HepG2 (cell line): Measurements from ENCODE around the gene ACP7. TPM values are rescaled to one million over a fixed set of nuclear protein-coding genes. Genes with fewer than 3 reads are reported as not detected.
A peak's percentile ranks its signal among the peaks of the same experiment; 100 is the strongest.
"Not testable (repeated sequence)": the region's sequence is repeated elsewhere in the genome, so short reads cannot be mapped to it uniquely, and the experiment has no call there.

Experiments used
- ATAC-seq: fragments of 200-7000 bp; cut with Tn5 transposase; 3 replicates; pipeline ENCODE4 v1.9.1; 2020; ENCODE audit warnings: mild to moderate bottlenecking, moderate library complexity
- BruUV-seq: library from RNA; stranded (reverse); fragments of 400-500 nt; replicated peaks from 2 replicates; lab custom pipeline; 2021; lab: Mats Ljungman, UMichigan
- CTCF ChIA-PET: fragments of 300-600 bp; formaldehyde crosslinking; extraction: SDS; loops from one replicate; lab custom pipeline; 2021; ENCODE audit warnings: low total read pairs, inconsistent platforms, low intra/inter-chr PET ratio; lab: Yijun Ruan, JAX
- POLR2A ChIA-PET: fragments of 350-600 bp; sonication (Branson Sonifier 250); formaldehyde crosslinking; loops from one replicate; lab custom pipeline; 2020; ENCODE audit warnings: antibody characterized with exemption, inconsistent platforms; lab: Yijun Ruan, JAX
- DNase-seq: peaks from one replicate; pipeline ENCODE4 v3.0.0-alpha.2; 2015; ENCODE audit warnings: low spot score
- FAIRE-seq: peaks from 3 replicates; lab custom pipeline; 2011; peaks lifted over from hg19 to GRCh38; lab: Jason Lieb, UNC
- H2AFZ ChIP-seq: one replicate; pipeline ENCODE4 v1.6.1; 2011; ENCODE audit warnings: low read length, inconsistent platforms
- H3K27ac ChIP-seq: fragments of 300-600 bp; 3 replicates; pipeline ENCODE4 v1.8.0; 2011; ENCODE audit warnings: mixed run types, mild to moderate bottlenecking, mixed read lengths, low read length, inconsistent platforms; ENCODE audit not compliant: insufficient read depth; ENCODE audit errors: extremely low read length
- H3K27me3 ChIP-seq, 2 experiments: fragments of 200-600 bp in 1 of 2; 2 replicates in 1 of 2; 3 replicates in 1 of 2; pipeline versions ENCODE4 v1.6.0 to v1.8.0; 2011; ENCODE audit warnings: low read length in 2 of 2, mild to moderate bottlenecking in 2 of 2, moderate library complexity in 2 of 2, inconsistent platforms in 1 of 2; ENCODE audit not compliant: insufficient read depth in 2 of 2, control insufficient read depth in 1 of 2
- H3K36me3 ChIP-seq, 2 experiments: fragments of 200-600 bp in 1 of 2; replicated peaks in 1 of 2; 2 replicates in 1 of 2; 3 replicates in 1 of 2; pipeline versions ENCODE4 v1.5.1 to v1.8.0; 2011; ENCODE audit warnings: low read length in 2 of 2, inconsistent platforms in 1 of 2; ENCODE audit not compliant: insufficient read depth in 2 of 2, control insufficient read depth in 1 of 2
- H3K4me1 ChIP-seq: 2 replicates; pipeline ENCODE4 v1.5.1; 2012; ENCODE audit warnings: low read length, inconsistent platforms; ENCODE audit not compliant: insufficient read depth
- H3K4me2 ChIP-seq: 2 replicates; pipeline ENCODE4 v1.6.0; 2011; ENCODE audit warnings: low read depth, low read length, inconsistent platforms
- H3K4me3 ChIP-seq, 3 experiments: fragments of 200-600 bp in 1 of 3; sonication (generic), shearing (Covaris generic) in 1 of 3; replicated peaks in 1 of 3; 2 replicates each; pipeline ENCODE4 v1.5.1; 2011 to 2016; ENCODE audit warnings: low read length in 3 of 3, inconsistent platforms in 2 of 3, low read depth in 2 of 3, mild to moderate bottlenecking in 2 of 3, control low read depth in 1 of 3, mixed read lengths in 1 of 3; ENCODE audit not compliant: insufficient read depth in 1 of 3
- H3K79me2 ChIP-seq: one replicate; pipeline ENCODE4 v1.6.1; 2011; ENCODE audit warnings: low read length, inconsistent platforms; ENCODE audit not compliant: insufficient read depth
- H3K9ac ChIP-seq: 2 replicates; pipeline ENCODE4 v1.6.0; 2011; ENCODE audit warnings: mild to moderate bottlenecking, low read depth, low read length, inconsistent platforms; ENCODE audit not compliant: insufficient read depth
- H3K9me3 ChIP-seq: 2 replicates; pipeline ENCODE4 v1.5.1; 2012; ENCODE audit warnings: mild to moderate bottlenecking, low read length
- H4K20me1 ChIP-seq: 2 replicates; pipeline ENCODE4 v1.6.0; 2011; ENCODE audit warnings: inconsistent platforms, mild to moderate bottlenecking, low read length, moderate library complexity; ENCODE audit not compliant: insufficient read depth
- CEBPB ChIP-seq: IDR thresholded peaks from 2 replicates; pipeline ENCODE4 v1.6.1; 2011; ENCODE audit warnings: low read depth, low read length, improper control_type of control experiment, borderline replicate concordance
- ZNF275 ChIP-seq: sonication (generic); formaldehyde crosslinking; IDR thresholded peaks from 2 replicates; pipeline ENCODE4 v1.8.0; 2022; ENCODE audit warnings: missing genetic modification reagents, mild to moderate bottlenecking, inconsistent platforms, borderline replicate concordance
- ZNF713 ChIP-seq: sonication (generic); formaldehyde crosslinking; IDR thresholded peaks from 2 replicates; pipeline ENCODE4 v1.4.0; 2020; ENCODE audit warnings: mild to moderate bottlenecking, missing genetic modification reagents
- WGBS: methylation state at CpG from one replicate; pipeline ENCODE4 v1.1.6; 2017; ENCODE audit warnings: low lambda C conversion rate; 5-methylcytosine and 5-hydroxymethylcytosine counted together
- in situ Hi-C: cut with HindIII; loops from 2 replicates; pipeline ENCODE4 v1.10.0; 2017; ENCODE audit warnings: low pct_unique_long_range_greater_than_20kb; ENCODE audit not compliant: extremely low pct_ligation_motif_present
- intact Hi-C: fragments of 100-400 bp; cut with micrococcal nuclease; formaldehyde crosslinking; loops from one replicate; pipeline ENCODE4 v1.10.0; 2022; ENCODE audit not compliant: unreplicated experiment
- polyA plus RNA-seq, 8 experiments: library from polyadenylated mRNA; depleted of rRNA in 3 of 8; stranded (reverse) in 7 of 8; unstranded in 1 of 8; fragments of >200 nt; fragmentation: Illumina TruSeq in 4 of 8; extraction: Trizol in 4 of 8; gene quantifications; 2 replicates each; pipeline versions ENCODE4 v1.2.1 to v1.2.3, GENCODE V29; 2011 to 2016; ENCODE audit warnings: low read depth in 4 of 8, missing spikeins in 1 of 8, mixed read lengths in 1 of 8; ENCODE audit not compliant: insufficient read depth in 1 of 8
- total RNA-seq, 5 experiments: library from RNA; depleted of rRNA; stranded (reverse); fragments of >200 nt; fragmentation: Illumina TruSeq; extraction: Trizol; gene quantifications; 2 replicates each; pipeline ENCODE4 v1.2.3, GENCODE V29; 2016; ENCODE audit warnings: low read depth in 1 of 5

ACP7 gene
- total and polyA plus RNA-seq, 2 of the 13 experiments (the other 11 are each of a cell fraction or from before 2014, with no cell fraction given) = not detected

- no peak for TF ChIP-seq ZNF713 (CRISPR knock-in tag)
- TF ChIP-seq CEBPB = peak; percentile 58; the same call in 1 of the 2 replicates
- no peak for TF ChIP-seq ZNF275
- WGBS = 39% methylated on average over 11 of the region's 11 CpGs
- intact Hi-C loops (no loop called here), in situ Hi-C loops (no loop called here)
- Histone ChIP-seq H3K4me1 (no peaks in the 10 kb centered on the region), H3K27ac (no peak overlapping the region), H3K36me3 (no peaks in the 10 kb centered on the region), H4K20me1 (no peaks in the 10 kb centered on the region), H3K27me3 (peaks cover 2 to 21% of the 10 kb centered on the region in 2 experiments; a peak in 4 of 5 replicates), H2AFZ (no peak overlapping the region), H3K4me2 (no peak overlapping the region), H3K4me3 (no peak overlapping the region), H3K9ac (no peak overlapping the region), H3K79me2 (no peaks in the 10 kb centered on the region), H3K9me3 (no peaks in the 10 kb centered on the region)
- CTCF ChIA-PET = no interaction called here
- DNase-seq (no peak), FAIRE-seq (no peak), ATAC-seq (no peak)
- no TSS peak for BruUV-seq
- POLR2A ChIA-PET = no interaction called here
Observed at GRCh38 chr19:39115105-39115847, 31.1 kb downstream of the ACP7 start.

DNA sequence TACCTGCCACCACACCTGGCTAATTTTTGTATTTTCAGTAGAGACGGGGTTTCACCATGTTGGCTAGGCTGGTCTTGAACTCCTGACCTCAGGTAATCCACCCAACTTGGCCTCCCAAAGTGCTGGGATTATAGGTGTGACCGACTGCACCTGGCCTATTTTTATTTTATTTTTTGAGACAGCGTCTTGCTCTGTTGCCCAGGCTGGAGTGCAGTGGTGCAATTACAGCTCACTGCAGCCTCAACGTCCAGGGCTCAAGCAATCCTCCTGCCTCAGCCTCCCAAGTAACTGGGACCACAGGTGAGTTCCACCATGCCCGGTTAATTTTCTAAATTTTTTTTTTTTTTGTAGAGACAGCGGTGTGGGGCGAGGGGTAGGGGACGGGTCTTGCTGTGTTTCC lies 32.9 kb downstream of the ACP7 start:
- H3K4me1 ChIP-seq, H3K27ac ChIP-seq, H3K79me2 ChIP-seq, FAIRE-seq, BruUV-seq, POLR2A ChIA-PET, H2AFZ ChIP-seq, H3K36me3 ChIP-seq, H3K4me3 ChIP-seq, H3K9me3 ChIP-seq, CTCF ChIA-PET, H4K20me1 ChIP-seq, H3K9ac ChIP-seq, DNase-seq, intact Hi-C loops, in situ Hi-C loops, ATAC-seq, H3K4me2 ChIP-seq: not testable (repeated sequence)
- H3K27me3 ChIP-seq = peaks cover 0 to 13% of the 10 kb centered on the region in 2 experiments; a peak in 4 of 5 replicates
- WGBS = 45% methylated on average over 8 of the region's 8 CpGs
